ENCODE results near the gene DENND5B.
"Not testable (repeated sequence)": the region's sequence is repeated elsewhere in the genome, so short reads cannot be mapped to it uniquely, and the experiment has no call there.

DENND5B gene

GRCh38 chr12:31506515-31507306 lies 84.2 kb downstream of the DENND5B start:
- Histone ChIP-seq H3K4me3 (ENCODE audit: low read depth, low read length) (no peak overlapping the region), H3K27me3 (ENCODE audit: control insufficient read depth, insufficient read depth, low read length) (no peaks in the 10 kb centered on the region), H3K4me1 (ENCODE audit: control insufficient read depth, insufficient read depth, low read length) (peaks cover 39% of the 10 kb centered on the region), H3K9ac (ENCODE audit: low read depth, low read length) (no peak overlapping the region), H3K36me3 (ENCODE audit: control insufficient read depth, insufficient read depth, low read length) (no peaks in the 10 kb centered on the region), H3K9me3 (ENCODE audit: control insufficient read depth, insufficient read depth, low read length) (peaks cover 2% of the 10 kb centered on the region; the same call in 1 of the 2 replicates), H3K27ac (ENCODE audit: low read depth, low read length) (peak overlapping the region; percentile 63)

GRCh38 chr12:31504625-31505222 lies 86.2 kb downstream of the DENND5B start:
- Histone ChIP-seq H3K36me3 (ENCODE audit: control insufficient read depth, insufficient read depth, low read length) (no peaks in the 10 kb centered on the region), H3K9ac (ENCODE audit: low read depth, low read length) (no peak overlapping the region), H3K27me3 (ENCODE audit: control insufficient read depth, insufficient read depth, low read length) (no peaks in the 10 kb centered on the region), H3K4me1 (ENCODE audit: control insufficient read depth, insufficient read depth, low read length) (peaks cover 39% of the 10 kb centered on the region), H3K9me3 (ENCODE audit: control insufficient read depth, insufficient read depth, low read length) (peaks cover 2% of the 10 kb centered on the region; the same call in 1 of the 2 replicates), H3K4me3 (ENCODE audit: low read depth, low read length) (no peak overlapping the region), H3K27ac (ENCODE audit: low read depth, low read length) (no peak overlapping the region)

DNA sequence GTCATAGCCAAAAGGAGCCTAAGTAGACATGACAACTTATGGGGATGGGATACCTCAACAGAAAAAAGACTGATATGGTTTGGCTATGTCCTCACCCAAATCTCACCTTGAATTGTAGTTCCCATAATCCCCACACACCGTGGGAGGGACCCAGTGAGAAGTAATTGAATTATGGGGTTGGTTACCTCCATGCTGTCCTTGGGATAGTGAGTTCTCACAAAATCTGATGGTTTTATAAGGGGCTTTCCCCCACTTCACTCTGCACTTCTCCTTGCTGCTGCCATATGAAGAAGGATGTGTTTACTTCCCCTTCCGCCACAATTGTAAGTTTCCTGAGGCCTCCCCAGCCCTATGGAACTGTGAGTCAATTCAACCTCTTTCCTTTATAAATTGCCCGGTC lies 89.9 kb downstream of the DENND5B start:
- H3K27me3 ChIP-seq (ENCODE audit: control insufficient read depth, insufficient read depth, low read length); H3K36me3 ChIP-seq (ENCODE audit: control insufficient read depth, insufficient read depth, low read length); H3K9me3 ChIP-seq (ENCODE audit: control insufficient read depth, insufficient read depth, low read length); H3K9ac ChIP-seq (ENCODE audit: low read depth, low read length); H3K4me3 ChIP-seq (ENCODE audit: low read depth, low read length); H3K27ac ChIP-seq (ENCODE audit: low read depth, low read length): not testable (repeated sequence)
- peaks cover 30% of the 10 kb centered on the region for H3K4me1 ChIP-seq (ENCODE audit: control insufficient read depth, insufficient read depth, low read length)

DNA sequence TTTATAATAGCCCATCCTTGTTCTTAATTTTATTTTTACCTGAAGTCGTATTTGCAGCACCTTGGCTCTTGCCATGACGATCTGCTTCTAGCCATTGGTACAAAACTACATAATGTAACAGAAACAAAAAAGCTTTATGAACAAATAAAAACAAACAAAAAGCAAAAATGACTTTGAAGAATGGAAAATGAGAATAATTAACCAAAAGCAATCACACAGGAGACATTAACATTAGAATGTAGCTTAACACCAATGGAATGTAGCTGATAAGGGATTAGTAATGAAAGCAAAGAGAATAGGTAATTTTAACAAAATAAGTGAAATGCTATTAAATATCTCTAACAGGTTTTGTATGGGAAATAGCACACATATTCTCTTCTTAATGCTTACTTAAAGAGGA lies 91.4 kb downstream of the DENND5B start:
- no peaks in the 10 kb centered on the region for H3K27me3 ChIP-seq (ENCODE audit: control insufficient read depth, insufficient read depth, low read length)
- no peak overlapping the region for H3K9ac ChIP-seq (ENCODE audit: low read depth, low read length)
- H3K9me3 ChIP-seq (ENCODE audit: control insufficient read depth, insufficient read depth, low read length), result no peaks in the 10 kb centered on the region
- H3K4me3 ChIP-seq (ENCODE audit: low read depth, low read length), result no peak overlapping the region
- peak overlapping the region; percentile 65 for H3K27ac ChIP-seq (ENCODE audit: low read depth, low read length)
- H3K4me1 ChIP-seq (ENCODE audit: control insufficient read depth, insufficient read depth, low read length), result peaks cover 32% of the 10 kb centered on the region
- peaks cover 3% of the 10 kb centered on the region; the same call in 1 of the 2 replicates for H3K36me3 ChIP-seq (ENCODE audit: control insufficient read depth, insufficient read depth, low read length)

DNA sequence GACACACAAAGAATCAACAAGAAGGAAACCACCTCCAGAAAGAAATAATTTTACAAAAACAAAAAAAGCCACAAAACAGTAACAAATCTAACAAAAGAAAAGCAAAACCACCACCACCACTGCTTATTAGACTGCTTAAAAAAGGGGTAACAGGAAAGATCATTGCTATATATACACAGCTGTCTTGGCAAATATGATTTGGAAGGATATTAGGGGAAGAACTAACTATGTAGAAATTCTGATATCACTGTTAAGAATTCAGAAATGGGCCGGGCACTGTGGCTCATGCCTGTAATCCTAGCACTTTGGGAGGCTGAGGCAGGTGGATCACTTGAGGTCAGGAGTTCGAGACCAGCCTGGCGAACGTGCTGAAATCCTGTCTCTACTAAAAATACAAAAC lies 92.5 kb downstream of the DENND5B start:
- Histone ChIP-seq H3K9me3 (ENCODE audit: control insufficient read depth, insufficient read depth, low read length) (no peaks in the 10 kb centered on the region), H3K27me3 (ENCODE audit: control insufficient read depth, insufficient read depth, low read length) (no peaks in the 10 kb centered on the region), H3K9ac (ENCODE audit: low read depth, low read length) (no peak overlapping the region), H3K4me1 (ENCODE audit: control insufficient read depth, insufficient read depth, low read length) (peaks cover 32% of the 10 kb centered on the region), H3K27ac (ENCODE audit: low read depth, low read length) (no peak overlapping the region), H3K36me3 (ENCODE audit: control insufficient read depth, insufficient read depth, low read length) (peaks cover 3% of the 10 kb centered on the region; the same call in 1 of the 2 replicates), H3K4me3 (ENCODE audit: low read depth, low read length) (no peak overlapping the region)

DNA sequence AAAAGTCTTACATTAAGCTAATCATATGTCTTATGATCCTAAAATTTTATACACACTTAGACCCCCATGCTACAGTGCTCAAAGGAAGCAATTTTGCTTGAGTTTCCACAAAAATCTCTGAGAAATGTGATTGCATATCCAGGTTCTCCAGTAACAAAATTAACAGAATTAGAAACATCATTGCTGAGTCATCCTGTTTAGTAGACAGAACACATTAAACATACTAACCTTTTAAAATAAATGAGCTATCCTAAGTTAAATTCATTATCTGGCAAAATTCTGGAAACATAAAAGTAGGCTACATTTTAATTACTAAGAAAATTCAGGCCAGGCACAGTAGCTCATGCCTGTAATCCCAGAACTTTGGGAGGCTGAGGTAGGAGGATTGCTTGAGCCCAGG lies 94.7 kb downstream of the DENND5B start:
- Histone ChIP-seq H3K27me3 (ENCODE audit: control insufficient read depth, insufficient read depth, low read length) (no peaks in the 10 kb centered on the region), H3K4me3 (ENCODE audit: low read depth, low read length) (no peak overlapping the region), H3K27ac (ENCODE audit: low read depth, low read length) (no peak overlapping the region), H3K4me1 (ENCODE audit: control insufficient read depth, insufficient read depth, low read length) (peaks cover 43% of the 10 kb centered on the region), H3K36me3 (ENCODE audit: control insufficient read depth, insufficient read depth, low read length) (peaks cover 3% of the 10 kb centered on the region; the same call in 1 of the 2 replicates), H3K9ac (ENCODE audit: low read depth, low read length) (no peak overlapping the region), H3K9me3 (ENCODE audit: control insufficient read depth, insufficient read depth, low read length) (no peaks in the 10 kb centered on the region)

GRCh38 chr12:31494455-31494854 lies 96.5 kb downstream of the DENND5B start:
- Histone ChIP-seq H3K4me3 (ENCODE audit: low read depth, low read length) (no peak overlapping the region), H3K9me3 (ENCODE audit: control insufficient read depth, insufficient read depth, low read length) (no peaks in the 10 kb centered on the region), H3K9ac (ENCODE audit: low read depth, low read length) (no peak overlapping the region), H3K27ac (ENCODE audit: low read depth, low read length) (no peak overlapping the region), H3K4me1 (ENCODE audit: control insufficient read depth, insufficient read depth, low read length) (peaks cover 39% of the 10 kb centered on the region), H3K27me3 (ENCODE audit: control insufficient read depth, insufficient read depth, low read length) (no peaks in the 10 kb centered on the region), H3K36me3 (ENCODE audit: control insufficient read depth, insufficient read depth, low read length) (peaks cover 3% of the 10 kb centered on the region; the same call in 1 of the 2 replicates)

DNA sequence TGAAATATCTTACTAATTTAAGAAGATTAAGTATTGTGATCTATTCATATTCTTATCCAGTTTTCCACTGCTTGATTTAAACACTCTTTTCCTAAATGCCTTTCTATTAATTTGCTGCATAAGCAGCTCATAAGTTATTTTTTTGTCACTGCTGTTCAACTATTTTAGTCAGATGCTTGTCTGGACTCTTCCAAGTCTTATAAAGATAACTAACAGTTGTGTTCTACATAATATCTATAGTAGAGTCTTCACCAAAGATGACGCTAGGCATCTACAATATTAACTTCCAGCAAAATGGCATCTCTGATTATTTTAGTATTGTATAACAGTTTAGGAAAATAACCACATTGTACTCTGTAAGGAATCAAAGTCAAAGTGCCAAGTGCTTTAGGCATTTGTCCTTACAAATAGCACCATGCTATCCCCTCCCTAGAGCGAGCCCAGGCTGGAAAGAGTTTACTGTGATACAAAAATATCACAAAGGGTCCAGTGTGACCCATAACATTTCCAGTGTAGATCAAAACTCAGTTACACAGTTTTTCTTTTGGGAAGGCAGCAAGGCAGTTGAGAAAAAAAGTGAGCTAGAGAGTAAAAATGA lies 98.2 kb downstream of the DENND5B start:
- Histone ChIP-seq H3K4me3 (ENCODE audit: low read depth, low read length) (no peak overlapping the region), H3K9me3 (ENCODE audit: control insufficient read depth, insufficient read depth, low read length) (no peaks in the 10 kb centered on the region), H3K4me1 (ENCODE audit: control insufficient read depth, insufficient read depth, low read length) (peaks cover 25% of the 10 kb centered on the region), H3K27ac (ENCODE audit: low read depth, low read length) (peak overlapping the region; percentile 5), H3K36me3 (ENCODE audit: control insufficient read depth, insufficient read depth, low read length) (peaks cover 3% of the 10 kb centered on the region; the same call in 1 of the 2 replicates), H3K9ac (ENCODE audit: low read depth, low read length) (no peak overlapping the region), H3K27me3 (ENCODE audit: control insufficient read depth, insufficient read depth, low read length) (no peaks in the 10 kb centered on the region)

GRCh38 chr12:31491841-31492598 lies 98.9 kb downstream of the DENND5B start:
- H3K4me3 ChIP-seq (ENCODE audit: low read depth, low read length), result no peak overlapping the region
- no peaks in the 10 kb centered on the region for H3K9me3 ChIP-seq (ENCODE audit: control insufficient read depth, insufficient read depth, low read length)
- H3K36me3 ChIP-seq (ENCODE audit: control insufficient read depth, insufficient read depth, low read length), result peaks cover 3% of the 10 kb centered on the region; the same call in 1 of the 2 replicates
- peaks cover 20% of the 10 kb centered on the region for H3K4me1 ChIP-seq (ENCODE audit: control insufficient read depth, insufficient read depth, low read length)
- no peaks in the 10 kb centered on the region for H3K27me3 ChIP-seq (ENCODE audit: control insufficient read depth, insufficient read depth, low read length)
- peak overlapping the region; percentile 54 for H3K27ac ChIP-seq (ENCODE audit: low read depth, low read length)
- no peak overlapping the region for H3K9ac ChIP-seq (ENCODE audit: low read depth, low read length)

DNA sequence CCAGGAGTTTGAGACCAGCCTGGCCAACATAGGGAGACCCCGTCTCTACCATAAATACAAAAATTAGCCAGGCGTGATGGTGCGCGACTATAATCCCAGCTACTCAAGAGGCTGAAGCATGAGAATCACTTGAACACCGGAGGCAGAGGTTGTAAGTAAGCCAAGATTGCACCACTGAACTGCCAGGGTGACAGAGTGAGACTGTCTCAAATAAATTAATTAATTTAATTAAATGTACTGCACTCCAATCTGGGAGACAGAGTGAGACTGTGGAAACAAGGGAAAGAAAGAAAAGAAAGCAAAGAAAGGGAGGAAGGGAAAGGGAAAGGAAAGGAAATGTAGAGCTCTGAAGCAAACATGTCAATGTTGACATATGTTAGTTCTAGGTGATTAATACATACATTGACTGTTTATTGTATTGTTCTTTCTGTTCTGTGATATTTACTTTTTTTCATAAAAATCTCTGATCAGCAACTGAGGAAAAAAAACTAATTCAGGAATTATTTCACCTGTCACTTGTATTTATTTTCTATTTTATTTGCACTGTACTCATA lies 99.6 kb downstream of the DENND5B start:
- peaks cover 3% of the 10 kb centered on the region; the same call in 1 of the 2 replicates for H3K36me3 ChIP-seq (ENCODE audit: control insufficient read depth, insufficient read depth, low read length)
- H3K27me3 ChIP-seq (ENCODE audit: control insufficient read depth, insufficient read depth, low read length), result no peaks in the 10 kb centered on the region
- no peak overlapping the region for H3K4me3 ChIP-seq (ENCODE audit: low read depth, low read length)
- no peak overlapping the region for H3K9ac ChIP-seq (ENCODE audit: low read depth, low read length)
- H3K9me3 ChIP-seq (ENCODE audit: control insufficient read depth, insufficient read depth, low read length), result no peaks in the 10 kb centered on the region
- H3K27ac ChIP-seq (ENCODE audit: low read depth, low read length), result no peak overlapping the region
- peaks cover 16% of the 10 kb centered on the region for H3K4me1 ChIP-seq (ENCODE audit: control insufficient read depth, insufficient read depth, low read length)
